Right lobe of liver (tissue), 6 donors: Measurements from ENCODE around the gene BDH1. TPM values are rescaled to one million over a fixed set of nuclear protein-coding genes. Genes with fewer than 3 reads are reported as not detected.
"Not testable (repeated sequence)": the region's sequence is repeated elsewhere in the genome, so short reads cannot be mapped to it uniquely, and the experiment has no call there.

Source experiments
- ATAC-seq, 4 donors: fragments of 200-7000 bp; cut with Tn5 transposase; one replicate each; pipeline ENCODE4 v1.9.1; 2020; ENCODE audit warnings: mild to moderate bottlenecking in 4 of 4, moderate library complexity in 4 of 4
- DNase-seq, 3 donors: peaks; one replicate each; pipeline ENCODE4 v3.0.0-alpha.2; 2020
- H3K27ac ChIP-seq, 3 donors: fragments of 200-600 bp; one replicate each; pipeline ENCODE4 v1.8.0; 2022
- H3K27me3 ChIP-seq, 2 donors: fragments of 200-600 bp; one replicate each; pipeline ENCODE4 v1.8.0; 2022
- H3K36me3 ChIP-seq, 4 donors: fragments of 200-600 bp; sonication (generic) in 1 of 4; one replicate each; pipeline versions ENCODE4 v1.5.1 to v1.8.0; 2017 to 2022; ENCODE audit warnings: control low read depth in 1 of 4
- H3K4me1 ChIP-seq, 4 donors: fragments of 200-600 bp; sonication (generic) in 1 of 4; one replicate each; pipeline versions ENCODE4 v1.5.1 to v1.8.0; 2017 to 2022; ENCODE audit warnings: control low read depth in 1 of 4
- H3K4me3 ChIP-seq, 3 donors: fragments of 200-600 bp; one replicate each; pipeline ENCODE4 v1.8.0; 2022
- H3K9me3 ChIP-seq, 4 donors: fragments of 200-600 bp; sonication (generic) in 1 of 4; one replicate each; pipeline versions ENCODE4 v1.5.1 to v1.8.0; 2017 to 2022; ENCODE audit warnings: control low read depth in 1 of 4
- CTCF ChIP-seq, 4 donors: fragments of 200-600 bp in 3 of 4; fragments of 450-650 bp in 1 of 4; IDR thresholded peaks; one replicate each; pipeline versions ENCODE4 v1.5.1 to v1.8.0; 2016 to 2022; ENCODE audit warnings: antibody characterized with exemption in 4 of 4, mild to moderate bottlenecking in 2 of 4
- POLR2A ChIP-seq: fragments of 450-650 bp; IDR thresholded peaks from one replicate; pipeline ENCODE4 v1.6.1; 2017; ENCODE audit warnings: antibody characterized with exemption, mild to moderate bottlenecking
- WGBS: methylation state at CpG from one replicate; pipeline ENCODE4 v1.1.6; 2018; ENCODE audit warnings: low coverage, low lambda C conversion rate; ENCODE audit not compliant: insufficient coverage; ENCODE audit errors: missing lambda C conversion rate; 5-methylcytosine and 5-hydroxymethylcytosine counted together
- intact Hi-C, 2 donors: fragments of 100-400 bp; cut with DNase I; formaldehyde crosslinking; loops; one replicate each; pipeline versions ENCODE4 v1.11.2 to v1.14.1; 2022
- total RNA-seq, 6 experiments: library from RNA; depleted of rRNA in 2 of 6; stranded (reverse); fragments of >200 nt in 2 of 6; fragmentation: NEBNext Ultra II Directional in 3 of 6; extraction: Animal tissue kit (Norgen Biotek cat#: 25700) in 3 of 6; gene quantifications; one replicate each; pipeline versions ENCODE4 v1.1.0 to v1.2.4, GENCODE V29; 2016 to 2023
- donor health status: DM: no; HTN: yes; CAD: no.
- donor health status: DM: no; HTN: no; CAD: no.
- donor health status: DM: no; HTN: no; CAD: no.
- donor health status: DM: no; HTN: yes; CAD: no.
- donor health status: DM: no; HTN: yes; CAD: no.

Gene BDH1
- total RNA-seq, 6 experiments from 2014 or later, result 65.5 to 366 (median 233) TPM

DNA sequence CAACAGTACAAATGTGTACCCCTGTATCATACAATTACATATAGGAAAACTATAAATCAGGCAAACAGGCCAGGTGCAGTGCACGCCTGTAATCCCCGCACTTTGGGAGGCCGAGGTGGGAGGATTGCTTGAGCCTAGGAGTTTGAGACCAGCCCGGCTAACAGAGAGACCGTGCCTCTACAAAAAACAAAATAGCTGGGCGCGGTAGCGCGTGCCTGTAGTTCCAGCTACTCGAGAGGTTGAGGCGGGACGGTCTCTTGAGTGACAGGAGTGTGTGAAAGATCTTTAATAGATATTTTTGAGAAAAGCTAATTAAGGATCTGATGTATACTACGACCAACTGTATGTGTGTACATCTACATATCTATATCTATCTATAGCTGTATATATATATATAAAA, 33.8 kb upstream of the BDH1 start:
- H3K4me1 ChIP-seq, result peaks cover 0 to 39% (median 16%) of the 10 kb centered on the region in 4 donors
- no peak for TF ChIP-seq POLR2A
- TF ChIP-seq CTCF (IDR thresholded peaks at IDR 0.05), result no peak
- H3K9me3 ChIP-seq, result no peaks in the 10 kb centered on the region
- ATAC-seq (no peak), DNase-seq (no peak)
- H3K27ac ChIP-seq, result peak overlapping the region in 2 of 3 donors; percentile 77 to 89
- WGBS, result 87% methylated on average over 12 of the region's 13 CpGs
- H3K27me3 ChIP-seq, result no peaks in the 10 kb centered on the region
- intact Hi-C loops, result no loop called here
- no peak overlapping the region for H3K4me3 ChIP-seq
- no peaks in the 10 kb centered on the region for H3K36me3 ChIP-seq

DNA sequence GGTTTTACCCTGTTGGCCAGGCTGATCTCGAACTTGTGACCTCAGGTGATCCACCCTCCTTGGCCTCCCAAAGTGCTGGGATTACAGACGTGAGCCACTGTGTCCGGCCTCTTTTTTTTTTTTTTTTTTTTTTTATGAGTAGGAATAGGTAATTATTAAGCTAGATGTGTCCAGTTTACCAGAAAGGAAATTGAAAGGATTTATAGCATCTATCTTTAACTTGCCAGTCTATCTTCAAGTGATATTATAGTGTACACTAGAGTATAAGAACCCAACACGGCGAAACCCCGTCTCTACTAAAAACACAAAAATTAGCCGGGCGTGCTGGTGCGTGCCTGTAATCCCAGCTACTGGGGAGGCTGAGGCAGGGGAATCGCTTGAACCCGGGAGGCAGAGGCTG, 31.0 kb upstream of the BDH1 start:
- intact Hi-C loops, H3K9me3 ChIP-seq, H3K27me3 ChIP-seq, H3K4me3 ChIP-seq, H3K27ac ChIP-seq, DNase-seq, H3K36me3 ChIP-seq: not testable (repeated sequence)
- 78% methylated on average over 10 of the region's 11 CpGs for WGBS
- peak in 1 of 4 donors; percentile 8 for ATAC-seq
- peaks cover 0 to 29% (median 14%) of the 10 kb centered on the region in 4 donors for H3K4me1 ChIP-seq

DNA sequence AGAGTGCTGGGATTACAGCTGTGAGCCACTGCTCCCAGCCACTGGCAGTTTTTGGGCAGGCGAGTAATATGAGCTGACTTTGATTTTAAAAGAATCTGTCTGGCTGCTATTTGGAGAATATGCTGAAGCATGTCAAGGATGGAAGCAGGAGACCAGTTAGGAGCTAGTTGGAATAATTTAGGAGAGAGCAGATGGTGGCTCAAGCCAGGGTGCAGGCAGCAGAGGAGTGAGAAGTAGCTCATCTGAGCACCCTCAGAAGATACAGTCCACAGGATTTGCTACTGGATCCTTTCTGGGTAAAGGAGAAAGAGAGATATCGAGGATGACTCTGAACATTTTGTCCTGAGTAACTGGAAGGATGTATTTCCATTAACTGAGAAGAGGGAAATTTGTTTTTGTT, 30.4 kb upstream of the BDH1 start:
- Histone ChIP-seq H3K4me1 (peaks cover 0 to 24% (median 11%) of the 10 kb centered on the region in 4 donors), H3K36me3 (no peaks in the 10 kb centered on the region), H3K9me3 (no peaks in the 10 kb centered on the region), H3K4me3 (no peak overlapping the region), H3K27me3 (no peaks in the 10 kb centered on the region), H3K27ac (no peak overlapping the region)
- intact Hi-C loops, result no loop called here
- DNase-seq (no peak), ATAC-seq (no peak)
- TF ChIP-seq CTCF (IDR thresholded peaks at IDR 0.05), result no peak
- TF ChIP-seq POLR2A, result no peak
- WGBS, result 80% methylated on average over 1 of the region's 2 CpGs

GRCh38 chr3:197584733-197585132, 29.0 kb upstream of the BDH1 start:
- H3K9me3 ChIP-seq, result no peaks in the 10 kb centered on the region
- TF ChIP-seq CTCF (IDR thresholded peaks at IDR 0.05) (no peak), POLR2A (no peak)
- H3K36me3 ChIP-seq, result no peaks in the 10 kb centered on the region
- H3K27me3 ChIP-seq, result no peaks in the 10 kb centered on the region
- no peak for DNase-seq
- H3K4me1 ChIP-seq, result peaks cover 0 to 11% (median 4%) of the 10 kb centered on the region in 4 donors
- intact Hi-C loops, result no loop called here
- no peak overlapping the region for H3K27ac ChIP-seq
- no peak for ATAC-seq
- H3K4me3 ChIP-seq, result no peak overlapping the region
- WGBS, result 78% methylated on average over 1 of the region's 5 CpGs

DNA sequence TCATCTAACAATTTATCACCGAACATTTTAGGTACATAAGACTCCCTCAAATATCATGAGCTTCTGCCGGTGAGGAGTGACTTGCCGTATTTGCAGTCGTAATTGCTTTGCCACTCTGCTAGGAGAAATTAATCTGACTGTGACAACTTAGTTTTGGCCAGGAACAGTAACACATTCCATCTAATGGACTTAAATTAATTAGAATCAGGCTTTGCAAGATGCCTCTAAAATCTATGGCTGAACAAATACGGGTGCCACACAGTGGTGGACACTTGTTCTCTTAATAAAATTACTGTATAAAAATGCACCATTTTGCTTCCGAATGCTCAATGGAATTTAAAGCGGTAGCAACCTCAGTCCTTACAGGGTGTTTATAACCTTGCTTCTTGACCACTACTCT, 27.6 kb upstream of the BDH1 start:
- no peaks in the 10 kb centered on the region for H3K9me3 ChIP-seq
- no peak for ATAC-seq
- no peak for DNase-seq
- no peaks in the 10 kb centered on the region for H3K36me3 ChIP-seq
- no peak overlapping the region for H3K27ac ChIP-seq
- intact Hi-C loops, result no loop called here
- peaks cover 0 to 6% (median 2%) of the 10 kb centered on the region in 4 donors for H3K4me1 ChIP-seq
- no peak for TF ChIP-seq POLR2A
- TF ChIP-seq CTCF (IDR thresholded peaks at IDR 0.05), result no peak
- 93% methylated on average over 7 of the region's 7 CpGs for WGBS
- H3K27me3 ChIP-seq, result no peaks in the 10 kb centered on the region
- H3K4me3 ChIP-seq, result no peak overlapping the region
